Stimulated activated CD8-positive, alpha-beta memory T cell treated with anti-CD3 and anti-CD28 coated beads, Interleukin-4, amount 100 ng/mL, for 1 hour (primary cell): Measurements from ENCODE around the gene NCK1.
"Not testable (repeated sequence)": the region's sequence is repeated elsewhere in the genome, so short reads cannot be mapped to it uniquely, and the experiment has no call there.

Experiments used
- DNase-seq, 2 donors: peaks; one replicate each; pipeline ENCODE4 v3.0.0-alpha.2; 2020; ENCODE audit warnings: low read depth in 2 of 2, low spot score in 1 of 2

The NCK1 gene

DNA sequence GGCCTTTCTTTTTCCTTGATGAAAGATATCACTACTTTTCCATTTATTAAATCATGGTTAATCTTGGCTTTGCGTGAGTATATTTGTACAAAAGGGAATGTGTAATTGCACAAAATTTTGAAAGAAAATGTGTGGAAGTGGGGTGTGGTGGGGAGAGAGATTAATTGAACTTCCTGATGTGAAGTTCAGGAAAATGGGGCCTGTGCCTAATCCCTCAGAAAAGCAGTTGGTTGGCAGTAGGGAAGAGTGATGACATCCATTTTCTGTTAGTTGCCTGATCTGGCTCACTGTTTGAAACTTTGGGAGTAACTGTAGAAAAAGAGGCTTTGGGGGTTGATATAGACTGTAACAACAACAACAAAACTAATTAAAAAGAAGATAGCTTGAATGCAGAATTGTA is 85.0 kb downstream of the NCK1 start:
- no peak for DNase-seq

DNA sequence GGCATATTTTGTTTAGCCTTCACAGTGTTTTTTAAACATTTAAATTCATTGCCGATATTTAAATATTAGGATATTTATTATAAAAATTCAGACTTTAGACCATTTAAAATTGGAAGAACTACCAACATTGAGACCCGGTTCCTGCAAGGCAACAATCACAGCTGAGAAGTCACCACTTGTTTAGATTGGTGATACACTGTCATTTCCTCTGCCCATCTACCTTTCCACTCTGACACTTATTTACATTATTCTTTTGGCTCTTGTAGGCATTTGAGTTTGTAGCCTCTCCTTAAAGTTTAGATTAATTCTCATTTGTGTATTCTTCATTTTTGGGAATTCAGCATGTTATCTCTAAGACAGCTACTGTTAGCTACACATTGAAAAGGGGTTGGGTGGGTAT is 85.5 kb downstream of the NCK1 start:
- no peak for DNase-seq

DNA sequence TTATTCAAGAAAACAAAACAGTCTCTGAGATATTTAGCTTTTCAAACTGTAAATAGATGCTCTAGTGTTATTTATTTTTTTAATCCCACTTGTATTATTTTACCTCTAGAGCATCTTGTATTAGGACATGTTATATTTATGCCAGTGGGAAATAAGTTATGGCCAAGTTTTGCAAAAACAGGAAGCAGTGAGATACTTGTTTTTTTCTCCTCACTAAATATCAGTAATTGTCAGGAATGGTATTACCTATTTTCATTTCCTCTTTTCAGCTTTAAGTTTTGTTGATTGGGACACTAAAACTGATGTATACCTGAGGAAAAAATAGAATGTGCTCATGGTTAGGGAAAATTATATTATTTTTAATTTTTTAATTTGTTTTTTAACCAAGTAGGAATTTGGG is 87.1 kb downstream of the NCK1 start:
- no peak for DNase-seq

DNA sequence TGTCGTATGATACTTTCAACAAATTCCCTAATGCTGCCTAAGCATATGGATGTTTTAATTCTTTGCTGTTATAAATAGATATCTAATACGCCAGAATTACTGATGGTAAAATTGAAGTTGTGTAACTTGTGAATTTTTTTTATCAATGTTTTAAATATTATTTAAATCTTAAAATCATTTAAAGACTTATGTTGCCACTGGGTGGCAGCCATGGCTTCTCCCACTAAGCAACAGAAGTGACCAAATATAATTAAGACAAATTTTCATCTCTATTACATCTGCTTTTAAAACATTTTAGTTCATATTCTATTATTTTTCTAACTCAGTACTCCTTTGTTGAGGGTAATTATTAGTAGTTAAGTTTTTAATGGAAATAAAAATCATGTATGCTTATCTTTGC is 87.7 kb downstream of the NCK1 start:
- DNase-seq: no peak

DNA sequence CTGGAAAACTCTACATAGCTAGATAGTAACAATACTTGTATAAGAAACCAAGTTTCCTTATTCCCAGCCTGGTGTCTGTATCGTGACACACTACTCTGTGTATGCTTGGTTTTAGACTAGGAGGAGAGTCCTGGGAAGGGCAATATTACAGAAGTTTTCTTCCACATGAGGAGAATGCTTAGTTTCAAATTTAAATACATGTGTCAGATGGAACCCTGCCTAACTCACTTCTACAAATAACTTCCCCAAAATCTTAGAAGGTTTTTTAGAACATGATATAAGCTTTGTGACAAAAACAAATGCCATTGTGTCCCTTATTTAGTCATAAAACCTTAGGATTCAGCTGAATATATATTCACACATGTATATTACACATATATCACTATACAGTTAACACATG is 88.6 kb downstream of the NCK1 start:
- no peak for DNase-seq

DNA sequence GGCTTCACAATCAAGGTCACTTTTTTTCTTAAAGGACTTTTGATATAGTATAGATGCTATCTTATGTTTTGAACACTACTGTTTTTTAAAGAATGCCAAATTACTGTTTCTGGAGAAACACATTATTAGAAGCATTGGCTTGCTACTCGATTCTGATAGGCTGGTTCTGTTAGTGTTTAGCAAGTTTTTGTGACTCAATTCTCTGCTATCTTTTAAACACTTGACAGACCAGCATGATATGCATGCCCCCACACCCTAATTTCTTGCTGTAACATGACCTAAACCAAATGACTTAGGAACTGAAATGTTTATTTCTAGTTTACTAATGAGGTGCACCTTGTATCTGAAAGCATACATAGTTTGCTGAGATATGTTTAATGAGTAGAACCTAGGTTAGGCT is 90.3 kb downstream of the NCK1 start:
- DNase-seq: no peak

DNA sequence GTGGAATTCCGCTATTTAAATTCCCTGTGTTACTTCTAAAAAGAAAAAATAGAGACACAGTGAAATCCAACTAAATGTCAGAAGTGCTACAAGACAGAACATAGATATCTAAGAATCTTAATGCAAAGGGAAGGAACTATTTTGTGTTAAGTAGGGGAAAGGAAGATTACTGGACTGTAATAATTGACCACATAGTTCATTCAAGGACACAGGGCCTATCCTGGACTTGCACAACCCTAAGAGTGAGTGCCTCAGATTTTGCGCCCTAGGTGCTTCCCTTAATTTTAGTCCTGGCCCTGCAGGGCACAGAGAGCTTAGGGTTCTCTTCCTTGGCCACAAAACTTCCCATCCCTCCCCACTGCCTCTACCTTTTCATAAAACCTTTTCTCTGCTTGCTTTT is 92.2 kb downstream of the NCK1 start:
- no peak for DNase-seq

DNA sequence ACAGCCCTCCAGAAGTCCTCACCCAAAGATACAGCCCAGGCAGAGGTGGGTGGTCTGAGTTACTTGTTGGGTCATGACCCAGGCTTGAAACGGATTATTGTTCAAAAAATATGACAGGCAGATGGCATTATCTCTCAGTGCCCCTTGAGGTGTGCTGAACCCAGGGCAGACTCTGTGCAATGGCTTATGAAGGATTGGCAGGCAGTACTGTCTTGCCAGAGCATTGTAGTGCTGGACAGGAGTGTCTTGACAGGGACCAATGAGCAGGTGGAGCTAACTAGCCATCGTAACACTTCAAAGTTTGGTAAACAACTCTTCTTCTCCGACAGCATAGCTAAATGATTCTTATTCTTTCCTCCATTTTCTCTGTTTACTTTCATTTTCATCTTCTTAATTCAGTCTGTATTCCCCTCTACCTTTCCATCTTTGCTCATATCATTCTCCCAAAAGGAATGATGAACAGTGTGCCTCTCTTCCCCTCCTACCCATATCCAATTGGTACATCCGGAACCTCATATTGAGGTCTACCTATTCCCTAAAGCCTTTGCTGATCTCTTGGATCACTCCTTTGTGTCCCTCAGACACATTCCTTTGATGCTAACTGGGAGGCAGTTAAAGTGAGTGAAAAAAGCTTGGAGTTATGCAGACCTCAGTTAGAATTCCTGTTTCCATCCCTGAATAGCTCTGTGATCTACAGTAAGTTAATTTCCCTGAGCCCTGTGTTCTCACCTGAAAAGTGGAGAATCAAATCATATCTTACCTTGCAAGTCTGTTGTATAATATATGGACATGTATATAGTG is 93.2 kb downstream of the NCK1 start:
- no peak for DNase-seq

DNA sequence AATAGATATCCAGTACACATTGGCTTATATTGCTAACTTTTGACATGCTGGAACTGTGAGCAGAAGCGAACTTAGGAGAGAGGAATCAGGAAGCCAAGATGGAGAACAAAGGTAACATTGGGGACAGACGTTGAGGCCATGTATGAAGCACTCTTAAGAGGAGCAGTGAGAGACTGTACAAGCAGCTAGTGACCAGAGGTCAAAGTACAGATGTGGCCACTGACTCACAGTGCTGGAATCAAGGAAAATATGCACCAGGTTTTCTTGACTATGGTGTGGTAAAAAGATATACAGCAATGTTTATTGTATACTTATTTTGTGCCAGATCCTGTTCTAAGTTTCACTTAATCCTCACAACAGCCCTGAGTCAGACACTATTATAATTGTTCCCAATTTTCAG is 93.8 kb downstream of the NCK1 start:
- no peak for DNase-seq

DNA sequence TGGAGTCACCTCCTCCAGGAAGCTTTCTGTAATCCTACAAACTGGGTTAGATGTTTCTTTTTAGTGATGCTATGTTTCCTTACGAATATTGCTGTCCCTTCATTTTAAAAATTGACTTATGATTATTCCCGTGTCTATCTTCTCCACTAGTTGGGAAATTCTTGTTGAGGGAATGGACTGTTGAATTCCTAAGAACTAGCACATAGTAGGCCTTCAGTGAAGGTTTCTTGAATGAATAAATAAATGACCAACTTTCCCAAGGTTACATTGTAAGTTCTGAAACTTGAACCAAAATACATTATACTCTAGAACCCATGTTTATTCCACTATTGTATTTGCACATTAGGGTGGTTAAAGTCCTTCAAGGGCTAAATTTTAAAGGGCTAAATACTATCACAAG is 95.0 kb downstream of the NCK1 start:
- DNase-seq: no peak

DNA sequence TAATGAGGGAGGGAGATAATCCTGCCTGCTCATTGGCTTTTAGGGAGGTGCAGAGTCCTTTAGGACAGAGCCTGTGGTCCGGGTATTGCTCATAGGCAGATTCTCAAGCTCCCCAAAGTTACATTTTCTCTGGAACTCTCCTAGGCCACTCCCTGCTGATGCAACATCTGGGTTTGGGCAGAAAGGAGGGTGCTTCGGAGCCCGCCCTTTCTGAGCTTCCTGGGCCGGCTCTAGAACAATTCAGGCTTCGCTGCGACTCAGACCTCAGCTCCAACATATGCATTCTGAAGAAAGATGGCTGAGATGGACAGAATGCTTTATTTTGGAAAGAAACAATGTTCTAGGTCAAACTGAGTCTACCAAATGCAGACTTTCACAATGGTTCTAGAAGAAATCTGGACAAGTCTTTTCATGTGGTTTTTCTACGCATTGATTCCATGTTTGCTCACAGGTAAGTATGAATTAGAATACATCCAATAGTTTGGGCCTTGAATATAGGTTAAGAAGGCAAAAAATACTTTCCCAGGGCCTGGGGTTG is 95.8 kb downstream of the NCK1 start, which contains the start of gene IL20RB:
TSS of gene IL20RB (plus strand) at position 233 of the 538 bp plus-strand sequence. CDS start at position 364, 131 bp downstream.
- DNase-seq: no peak

DNA sequence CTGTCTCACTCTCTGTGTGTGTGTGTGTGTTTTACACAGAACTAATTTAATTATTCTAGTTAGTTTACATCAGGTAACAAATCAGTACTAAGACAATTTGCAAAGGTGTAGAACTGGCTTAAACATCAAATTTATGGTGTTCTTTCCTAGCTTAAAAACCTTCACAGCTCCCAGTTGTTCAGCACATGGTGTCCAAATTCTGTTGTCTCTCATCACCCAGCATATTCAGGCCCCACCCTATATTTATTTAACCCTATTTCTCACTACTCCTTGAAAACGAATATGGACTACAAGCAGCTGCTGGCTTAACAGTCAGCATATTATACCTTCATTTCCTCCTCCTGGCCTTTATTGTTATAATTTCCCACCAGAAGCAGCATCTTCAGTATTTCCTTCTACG is 96.9 kb downstream of the NCK1 start:
- no peak for DNase-seq

DNA sequence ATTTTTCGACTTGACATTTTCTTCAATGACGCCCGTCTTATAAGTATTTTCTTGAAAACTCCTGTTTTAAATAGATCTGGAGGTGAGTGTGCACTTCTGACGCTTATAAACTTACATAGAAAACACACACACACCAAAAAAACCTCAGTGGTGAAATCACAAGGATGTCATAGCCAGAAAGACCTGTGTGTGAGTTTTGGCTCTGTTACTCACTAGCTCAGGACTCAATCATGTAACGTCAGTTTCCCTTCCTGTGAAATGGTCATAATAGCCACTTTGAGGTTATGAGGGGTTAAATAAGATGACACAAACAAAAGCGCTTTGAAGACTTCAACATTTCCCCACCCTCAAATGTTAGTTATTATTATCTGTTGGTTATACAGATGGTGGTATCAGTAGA is 97.6 kb downstream of the NCK1 start:
- no peak for DNase-seq

DNA sequence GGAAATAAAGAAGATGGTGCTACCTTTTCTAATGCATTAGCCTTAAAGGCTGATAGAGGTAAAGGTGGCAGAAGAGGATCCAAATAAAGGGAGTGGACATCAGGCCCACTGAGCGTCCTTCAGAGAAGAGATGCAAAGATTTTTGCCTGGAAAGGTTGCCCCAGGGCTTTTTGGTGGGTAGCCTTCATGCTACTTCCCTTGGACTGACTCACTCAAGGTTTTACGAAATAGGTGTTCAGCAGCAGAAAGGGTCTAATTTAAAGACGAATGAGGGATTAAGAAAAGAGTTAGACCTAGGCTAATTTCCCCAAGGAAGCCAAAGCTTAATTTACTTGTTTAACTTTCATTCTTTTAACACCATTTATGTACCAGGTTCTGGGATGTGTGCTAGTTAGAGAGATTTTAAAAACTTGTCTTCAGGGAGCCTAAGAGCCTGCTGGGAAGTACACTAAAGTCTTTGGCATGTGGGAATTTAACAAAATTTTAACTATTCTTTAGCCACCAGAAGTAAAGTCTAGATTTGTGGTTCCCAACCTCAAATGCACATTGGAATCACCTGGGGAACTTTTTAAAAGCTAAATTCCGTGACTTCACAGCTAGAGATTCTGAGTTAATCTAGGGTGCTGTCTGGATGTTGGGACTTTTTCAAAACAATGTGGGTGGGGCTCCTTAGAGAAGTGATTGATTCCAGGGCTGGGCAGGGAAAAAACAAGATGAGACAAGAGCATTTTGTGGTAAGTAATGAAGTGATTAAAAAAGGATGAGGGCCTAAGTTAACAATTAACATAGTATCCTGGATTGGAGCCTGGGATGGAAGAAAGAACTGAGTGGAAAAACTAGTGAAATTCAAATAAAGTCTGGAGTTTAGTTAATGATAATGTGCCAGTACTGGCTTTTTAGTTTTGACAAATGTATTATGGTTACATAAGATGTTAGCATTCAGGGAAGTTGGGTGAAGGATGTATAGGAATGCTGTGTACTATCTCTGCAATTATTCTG is 99.1 kb downstream of the NCK1 start:
- no peak for DNase-seq

DNA sequence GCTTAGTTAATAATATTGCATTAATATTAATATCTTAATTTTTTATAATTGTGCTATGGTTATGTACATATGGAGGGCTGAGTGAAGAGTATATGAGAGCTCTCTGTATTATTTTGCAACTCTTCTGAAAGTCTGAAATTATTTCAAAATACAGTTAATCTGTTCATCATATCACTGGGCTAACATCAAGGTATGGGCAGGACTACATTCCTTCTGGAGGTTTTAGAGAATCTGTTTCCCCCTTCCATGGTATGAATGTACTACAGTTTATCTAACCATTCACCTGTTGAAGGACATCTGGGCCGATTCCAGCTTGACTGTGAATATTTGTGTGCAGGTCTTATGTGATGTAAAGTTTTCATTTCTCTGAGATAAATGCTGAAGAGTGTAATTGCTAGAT is 100.9 kb downstream of the NCK1 start:
- no peak for DNase-seq

DNA sequence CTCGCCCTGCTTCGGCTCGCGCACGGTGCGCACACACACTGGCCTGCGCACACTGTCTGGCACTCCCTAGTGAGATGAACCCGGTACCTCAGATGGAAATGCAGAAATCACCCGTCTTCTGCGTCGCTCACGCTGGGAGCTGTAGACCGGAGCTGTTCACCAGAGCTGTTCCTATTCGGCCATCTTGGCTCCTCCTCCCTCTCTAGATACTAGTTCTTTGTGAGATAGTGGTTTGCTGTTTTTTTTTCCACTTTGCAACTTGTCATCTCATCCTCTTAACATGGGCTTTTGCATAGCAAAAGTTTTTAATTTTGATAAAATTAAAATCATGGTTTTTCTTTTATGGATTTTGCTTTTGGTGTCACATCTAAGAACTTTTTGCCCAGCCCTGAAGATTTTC is 107.5 kb downstream of the NCK1 start:
- DNase-seq: not testable (repeated sequence)

DNA sequence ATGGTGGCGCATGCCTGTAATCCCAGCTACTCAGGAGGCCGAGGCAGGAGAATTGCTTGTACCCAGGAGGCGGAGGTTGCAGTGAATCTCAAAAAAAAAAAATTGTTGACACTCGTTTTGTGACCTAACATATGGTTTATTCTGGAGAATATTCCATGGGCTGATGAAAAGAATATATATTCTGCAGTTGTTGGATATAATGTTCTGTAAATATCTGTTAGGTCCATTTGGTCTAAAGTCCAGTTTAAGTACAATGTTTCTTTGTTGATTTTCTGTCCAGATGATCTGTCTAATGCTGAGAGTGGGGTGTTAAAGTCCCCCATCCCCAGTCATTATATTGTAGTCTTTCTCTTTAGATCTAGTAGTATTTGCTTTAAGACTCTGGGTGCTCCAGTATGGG is 111.3 kb downstream of the NCK1 start:
- no peak for DNase-seq

DNA sequence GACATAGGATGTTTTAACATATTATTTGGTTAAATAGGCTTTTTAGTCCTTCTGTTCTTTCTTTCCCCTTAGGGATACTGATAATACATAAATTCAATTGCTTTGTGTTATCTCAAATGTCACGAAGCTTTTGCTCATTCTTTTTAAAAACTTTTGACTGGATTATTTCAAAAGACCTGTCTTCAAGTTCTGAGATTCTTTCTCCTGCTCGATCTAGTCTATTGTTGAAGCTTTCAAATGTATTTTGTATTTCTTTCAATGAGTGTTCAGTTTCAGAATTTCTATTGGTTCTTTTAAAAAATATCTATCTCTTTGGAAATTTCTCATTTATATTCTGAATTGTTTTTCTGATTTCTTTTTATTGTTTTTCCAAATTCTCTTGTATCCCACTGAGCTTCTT is 112.7 kb downstream of the NCK1 start:
- no peak for DNase-seq

DNA sequence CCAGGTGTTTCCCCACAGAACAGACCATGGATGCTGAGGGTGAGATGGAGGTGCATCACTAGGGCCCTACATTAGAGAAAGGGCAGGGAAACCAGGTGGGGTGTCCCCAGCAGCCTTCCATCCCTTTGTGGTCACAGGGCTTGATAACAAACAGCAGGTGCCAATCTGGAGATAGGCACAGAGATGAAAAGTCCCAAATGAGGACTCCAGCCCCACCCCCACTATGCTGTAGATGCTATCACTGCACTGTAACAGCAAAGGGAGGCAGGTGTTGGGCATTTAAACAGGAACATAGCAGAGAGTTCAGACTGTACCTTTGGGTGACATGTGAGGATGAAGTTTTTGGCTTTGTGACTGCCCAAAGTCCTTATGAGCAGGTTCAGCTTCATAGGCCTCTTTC is 117.2 kb downstream of the NCK1 start:
- DNase-seq: no peak

DNA sequence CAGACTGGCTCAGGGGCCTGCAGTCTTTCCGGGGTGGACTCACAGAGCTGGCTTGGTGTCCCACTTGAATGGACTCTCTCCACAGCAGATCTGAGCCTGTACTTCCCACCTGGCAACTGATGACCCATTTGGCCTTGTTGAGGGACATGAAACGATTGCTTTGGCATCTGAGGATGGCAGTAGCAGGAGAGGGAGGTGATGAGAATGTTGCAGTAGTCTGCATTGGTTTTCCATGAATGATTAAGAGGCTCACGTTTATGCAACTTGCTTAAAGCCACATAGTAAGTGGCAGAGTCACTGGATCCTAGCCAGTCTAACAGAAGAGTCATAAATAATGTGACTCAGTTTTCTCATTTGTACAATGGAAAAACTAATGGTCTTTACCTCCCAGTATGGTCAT is 117.7 kb downstream of the NCK1 start:
- no peak for DNase-seq

DNA sequence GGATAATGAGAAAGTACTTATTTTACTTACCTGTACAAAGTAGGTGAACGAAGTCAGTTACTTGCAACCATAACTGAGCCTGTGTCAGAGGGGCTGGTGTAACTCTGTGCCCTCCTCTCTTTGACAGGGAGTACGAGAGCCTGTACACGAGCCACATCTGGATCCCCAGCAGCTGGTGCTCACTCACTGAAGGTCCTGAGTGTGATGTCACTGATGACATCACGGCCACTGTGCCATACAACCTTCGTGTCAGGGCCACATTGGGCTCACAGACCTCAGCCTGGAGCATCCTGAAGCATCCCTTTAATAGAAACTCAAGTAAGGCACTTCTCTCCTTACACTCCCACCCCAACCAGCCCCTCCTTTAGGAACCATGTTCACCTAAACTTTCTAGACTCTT is 120.0 kb downstream of the NCK1 start:
- no peak for DNase-seq
